GM18499 (cell line): ENCODE results near the gene MINDY4.

Experiments
- ATAC-seq: cut with Tn5 transposase; IDR thresholded peaks from one replicate; pipeline ENCODE4 v1.9.1; 2021; ENCODE audit warnings: moderate number of reproducible peaks; ENCODE audit not compliant: insufficient read depth, unreplicated experiment

MINDY4 gene

GRCh38 chr7:30765408-30765807 lies 5.8 kb upstream of the MINDY4 start:
- no peak for ATAC-seq

GRCh38 chr7:30770845-30771173 lies 408 bp upstream of the MINDY4 start:
- ATAC-seq, result no peak

GRCh38 chr7:30771880-30772425 lies 736 bp downstream of the MINDY4 start:
- no peak for ATAC-seq

GRCh38 chr7:30772984-30773383 lies 1.8 kb downstream of the MINDY4 start:
- no peak for ATAC-seq

GRCh38 chr7:30775992-30776391 lies 4.8 kb downstream of the MINDY4 start:
- no peak for ATAC-seq

GRCh38 chr7:30776971-30777370 lies 5.8 kb downstream of the MINDY4 start:
- ATAC-seq, result no peak

- ATAC-seq, result no peak
These were observed 7.2 kb downstream of the MINDY4 start for GRCh38 chr7:30778255-30779025.

GRCh38 chr7:30779574-30779973 lies 8.4 kb downstream of the MINDY4 start:
- ATAC-seq, result no peak

- no peak for ATAC-seq
These were observed 9.7 kb downstream of the MINDY4 start for GRCh38 chr7:30780941-30781340.

- ATAC-seq, result no peak
These were observed 11.5 kb downstream of the MINDY4 start for GRCh38 chr7:30782690-30783089.

- no peak for ATAC-seq
These were observed 14.6 kb downstream of the MINDY4 start for GRCh38 chr7:30785786-30786185.

- ATAC-seq, result no peak
These were observed 16.3 kb downstream of the MINDY4 start for GRCh38 chr7:30787486-30787885.

- no peak for ATAC-seq
These were observed 17.6 kb downstream of the MINDY4 start for GRCh38 chr7:30788640-30789333.

GRCh38 chr7:30789334-30789711 lies 18.1 kb downstream of the MINDY4 start:
- ATAC-seq, result no peak

- no peak for ATAC-seq
These were observed 19.1 kb downstream of the MINDY4 start for GRCh38 chr7:30790356-30790755.

- ATAC-seq, result no peak
These were observed 19.9 kb downstream of the MINDY4 start for GRCh38 chr7:30791114-30791513.

GRCh38 chr7:30795161-30795948 lies 24.1 kb downstream of the MINDY4 start:
- no peak for ATAC-seq

- ATAC-seq, result no peak
These were observed 25.1 kb downstream of the MINDY4 start for GRCh38 chr7:30796105-30796869.

GRCh38 chr7:30797176-30798040 lies 26.2 kb downstream of the MINDY4 start:
- ATAC-seq, result no peak
